ENCODE results near the gene PTOV1.
A peak's percentile ranks its signal among the peaks of the same experiment; 100 is the strongest.

Gene PTOV1

DNA sequence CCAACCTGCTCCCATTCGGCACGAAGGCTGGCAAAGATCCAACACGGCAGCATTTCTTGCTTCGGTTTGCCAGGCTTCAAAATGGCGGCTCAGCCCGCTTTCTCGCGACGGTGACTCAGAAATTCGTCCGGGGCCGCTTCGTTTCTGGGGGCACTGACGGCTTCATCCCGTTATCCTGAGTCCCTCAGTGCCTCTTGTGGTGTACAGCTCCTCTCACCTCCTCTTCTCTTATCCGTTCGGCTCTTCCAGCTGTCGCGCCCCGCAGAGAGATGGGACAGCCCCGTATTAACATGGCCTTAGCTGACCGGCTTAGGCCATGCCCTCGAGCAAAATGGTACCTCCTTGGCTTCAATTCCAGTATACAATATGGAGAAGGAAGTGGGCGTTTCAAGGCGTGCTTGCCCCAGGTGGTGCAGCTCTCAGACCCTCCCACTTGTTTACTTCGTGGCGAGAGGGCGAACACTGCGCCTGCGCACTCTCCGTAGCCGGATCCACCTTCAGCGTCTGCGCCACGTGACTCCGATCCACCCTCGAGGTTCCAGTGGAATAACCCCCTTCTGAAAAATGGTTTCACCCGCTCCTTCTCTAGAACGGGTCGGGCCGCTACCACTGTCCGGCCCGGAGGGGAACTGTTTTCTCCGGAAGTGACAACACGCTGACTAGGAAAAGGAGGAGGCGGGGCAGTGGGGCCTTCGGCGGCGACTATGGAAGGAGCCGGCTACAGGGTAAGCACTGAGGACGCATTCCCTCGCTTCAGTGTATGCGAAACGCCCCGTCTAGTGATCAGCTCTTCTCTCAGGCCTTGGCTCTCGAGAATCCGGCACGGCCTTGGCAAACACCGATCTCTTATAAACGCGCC is 26.3 kb downstream of the PTOV1 start, which contains the start of the genes AKT1S1 and TBC1D17:
TSS of gene AKT1S1 (minus strand) at position 336 of the 859 bp plus-strand sequence. CDS start 4,060 bp downstream, outside the sequence.
TSS of gene TBC1D17 (plus strand) at position 683 of the 859 bp plus-strand sequence. CDS start at position 705, 22 bp downstream.
- DNase-seq: peak; percentile 99

DNA sequence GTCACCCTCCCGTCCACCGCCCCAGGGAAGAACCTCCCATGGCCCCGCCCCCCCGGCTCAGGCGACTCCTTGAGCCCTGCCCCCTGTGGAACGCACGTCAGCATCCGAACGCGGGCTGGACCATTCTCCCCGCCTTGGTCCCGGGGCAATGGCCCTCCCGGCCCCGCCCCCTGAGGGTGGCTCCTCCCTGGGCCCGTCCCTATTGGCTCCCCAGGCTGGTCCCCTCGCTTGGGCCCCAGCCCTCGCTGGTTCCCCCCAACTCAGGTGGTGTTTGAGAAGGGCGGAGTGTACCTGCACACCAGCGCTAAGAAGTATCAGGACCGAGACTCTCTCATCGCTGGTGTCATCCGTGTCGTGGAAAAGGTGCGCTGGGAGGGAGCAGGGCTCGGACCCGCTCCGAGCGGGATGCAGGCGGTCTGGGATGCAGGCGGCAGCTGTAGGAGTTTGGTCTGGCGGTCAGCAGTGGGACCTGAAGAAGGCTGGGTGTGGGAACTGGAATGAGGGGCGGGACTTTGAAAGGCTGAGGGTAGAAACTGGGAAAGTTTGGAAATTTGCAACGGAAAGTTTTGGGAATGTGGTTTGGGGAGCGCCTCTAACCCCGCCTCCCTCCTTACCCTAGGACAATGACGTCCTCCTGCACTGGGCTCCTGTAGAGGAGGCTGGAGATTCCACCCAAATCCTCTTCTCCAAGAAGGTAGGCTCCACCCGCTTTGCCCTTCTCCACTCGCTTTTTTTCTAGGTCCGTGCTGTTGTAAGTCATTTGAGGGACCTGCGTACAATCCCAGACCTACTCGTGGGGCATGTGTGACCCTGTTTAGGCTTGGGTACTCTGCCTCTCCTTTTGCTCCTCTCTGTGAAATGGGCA is 27.2 kb downstream of the PTOV1 start:
- DNase-seq: peak; percentile 90

DNA sequence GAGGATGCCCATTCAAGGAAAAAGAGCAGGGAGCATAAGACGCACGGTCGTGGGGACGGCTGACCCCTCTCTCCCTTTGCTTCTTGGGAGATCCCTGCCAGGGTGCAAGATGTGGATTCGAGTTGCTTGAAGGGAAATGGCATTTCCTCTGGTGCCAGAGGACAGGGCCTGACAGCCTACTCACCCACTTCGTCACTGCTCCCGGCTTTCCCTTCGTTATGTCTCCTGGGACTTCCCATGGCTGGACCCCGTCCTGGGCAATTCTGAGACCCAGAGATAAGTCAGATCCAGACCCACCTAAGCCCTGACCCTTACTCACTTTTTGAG is 27.7 kb downstream of the PTOV1 start:
- DNase-seq: no peak

DNA sequence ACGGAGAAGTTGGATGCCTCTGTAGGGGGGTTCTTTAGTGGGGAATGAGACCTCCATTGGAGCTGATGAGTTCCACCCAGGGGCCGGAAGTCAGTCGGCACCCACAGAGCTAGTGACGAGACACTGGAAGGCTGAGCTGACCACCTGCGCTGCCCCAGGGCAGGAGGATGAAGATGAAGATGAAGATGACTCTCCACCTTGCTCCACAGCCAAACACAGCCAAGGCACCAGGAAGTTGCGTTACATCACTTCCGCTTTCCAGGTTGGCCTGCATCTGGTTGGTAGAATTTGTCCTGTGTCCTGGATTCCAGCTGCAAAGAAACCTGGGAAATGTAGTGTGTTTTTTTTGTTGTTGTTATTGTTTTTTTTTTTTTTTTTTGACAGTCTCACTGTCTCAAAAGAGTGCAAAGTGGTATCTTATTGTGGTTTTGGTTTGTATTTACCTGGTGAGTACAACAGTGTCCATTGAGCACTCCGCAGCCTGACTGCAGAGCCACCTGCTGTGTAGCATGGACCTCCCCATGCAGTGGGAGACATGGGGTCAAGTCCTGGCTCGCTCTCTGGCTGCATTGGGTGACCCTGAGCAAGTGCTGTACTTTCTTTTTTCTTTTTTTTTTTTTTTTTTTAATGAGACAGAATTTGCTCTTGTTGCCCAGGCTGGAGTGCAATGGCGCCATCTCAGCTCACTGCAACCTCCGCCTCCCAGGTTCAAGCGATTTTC is 28.4 kb downstream of the PTOV1 start:
- DNase-seq: no peak

DNA sequence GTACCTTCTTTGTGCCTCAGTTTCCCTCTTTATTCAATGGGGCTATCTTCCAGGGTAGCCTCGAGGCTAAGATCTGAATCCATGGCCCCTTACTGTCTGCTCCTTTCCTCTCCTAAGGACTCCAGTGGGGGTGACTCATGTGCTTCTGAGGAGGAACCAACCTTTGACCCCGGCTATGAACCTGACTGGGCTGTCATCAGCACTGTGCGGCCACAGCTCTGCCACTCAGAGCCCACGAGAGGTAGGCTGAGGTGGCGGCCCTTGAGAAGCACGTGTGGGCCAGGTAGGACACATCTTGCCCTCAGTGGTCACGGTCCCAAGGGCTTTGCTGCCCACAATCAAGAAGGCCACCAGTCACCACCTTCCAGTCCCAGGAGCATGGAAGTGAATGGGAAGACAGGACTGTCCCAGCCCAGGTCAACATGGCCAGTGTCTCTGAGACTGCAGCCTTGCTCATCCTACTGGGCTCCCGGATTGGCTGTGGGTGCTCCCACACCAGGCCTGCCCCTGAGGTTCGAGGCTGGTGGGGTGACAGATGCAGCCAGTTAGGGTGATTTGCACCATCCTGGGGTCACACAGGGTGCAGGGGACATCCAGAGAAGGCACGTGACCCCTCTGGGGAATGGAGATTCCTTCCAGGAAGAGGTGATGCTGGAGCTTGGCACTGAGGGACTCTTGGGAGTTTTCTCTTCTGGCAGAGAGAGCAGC is 29.4 kb downstream of the PTOV1 start:
- no peak for DNase-seq

DNA sequence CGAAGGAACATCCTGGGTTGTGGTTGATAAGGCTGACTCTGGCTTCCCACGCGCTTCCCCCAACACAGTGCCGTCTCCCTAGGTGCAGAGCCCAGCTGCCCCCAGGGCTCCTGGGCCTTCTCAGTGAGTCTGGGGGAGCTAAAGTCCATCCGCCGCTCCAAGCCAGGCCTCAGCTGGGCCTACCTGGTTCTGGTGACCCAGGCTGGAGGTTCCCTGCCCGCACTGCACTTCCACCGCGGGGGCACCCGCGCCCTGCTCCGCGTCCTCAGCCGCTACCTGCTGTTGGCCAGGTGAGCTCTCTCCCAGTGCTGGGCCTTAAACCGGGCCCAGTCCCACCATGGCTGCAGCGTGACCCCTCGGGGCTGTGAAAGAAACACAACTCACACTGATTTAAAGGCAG is 30.2 kb downstream of the PTOV1 start:
- DNase-seq: no peak

DNA sequence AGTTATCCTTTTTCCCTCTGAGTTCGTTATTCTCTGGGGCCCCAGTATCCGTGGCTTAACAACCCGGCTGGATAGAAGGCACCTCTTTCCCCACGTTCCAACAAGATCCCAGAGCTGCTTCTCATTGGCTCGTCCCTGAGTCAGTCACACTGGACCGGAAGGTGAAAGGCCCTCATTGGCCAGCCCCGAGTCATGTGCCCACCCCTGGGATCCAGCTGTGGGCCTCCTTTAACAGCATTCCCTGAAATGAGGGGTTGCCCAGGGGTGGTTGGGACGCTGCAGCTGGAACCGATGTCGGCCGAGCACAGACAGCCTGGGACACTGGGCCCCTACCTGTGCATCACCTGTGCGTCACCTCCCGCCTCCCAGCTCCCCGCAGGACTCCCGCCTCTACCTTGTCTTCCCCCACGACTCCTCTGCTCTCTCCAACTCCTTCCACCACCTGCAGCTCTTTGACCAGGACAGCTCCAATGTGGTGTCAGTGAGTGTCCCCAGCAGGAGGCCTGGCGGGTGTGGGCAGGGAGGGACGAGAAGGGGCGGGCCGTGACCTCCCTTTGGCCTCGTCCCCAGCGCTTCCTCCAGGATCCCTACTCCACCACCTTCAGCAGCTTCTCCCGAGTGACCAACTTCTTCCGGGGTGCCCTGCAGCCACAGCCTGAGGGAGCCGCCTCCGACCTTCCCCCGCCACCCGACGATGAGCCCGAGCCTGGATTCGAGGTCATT is 30.9 kb downstream of the PTOV1 start:
- no peak for DNase-seq

DNA sequence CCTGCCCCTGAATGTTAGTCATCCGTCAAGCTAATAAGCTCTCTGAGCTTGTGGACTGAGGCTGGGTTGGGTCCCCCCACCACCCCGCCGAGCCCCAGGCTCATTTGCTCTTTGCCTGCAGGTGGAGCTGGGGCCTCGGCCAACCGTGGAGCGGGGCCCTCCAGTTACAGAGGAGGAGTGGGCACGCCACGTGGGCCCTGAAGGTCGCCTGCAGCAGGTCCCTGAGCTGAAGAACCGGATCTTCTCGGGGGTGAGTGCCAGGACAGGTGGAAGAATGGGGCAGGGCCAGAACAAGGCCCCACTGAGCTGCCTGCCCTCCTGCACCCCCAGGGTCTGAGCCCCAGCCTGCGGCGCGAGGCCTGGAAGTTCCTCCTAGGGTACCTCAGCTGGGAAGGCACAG is 31.7 kb downstream of the PTOV1 start:
- no peak for DNase-seq

DNA sequence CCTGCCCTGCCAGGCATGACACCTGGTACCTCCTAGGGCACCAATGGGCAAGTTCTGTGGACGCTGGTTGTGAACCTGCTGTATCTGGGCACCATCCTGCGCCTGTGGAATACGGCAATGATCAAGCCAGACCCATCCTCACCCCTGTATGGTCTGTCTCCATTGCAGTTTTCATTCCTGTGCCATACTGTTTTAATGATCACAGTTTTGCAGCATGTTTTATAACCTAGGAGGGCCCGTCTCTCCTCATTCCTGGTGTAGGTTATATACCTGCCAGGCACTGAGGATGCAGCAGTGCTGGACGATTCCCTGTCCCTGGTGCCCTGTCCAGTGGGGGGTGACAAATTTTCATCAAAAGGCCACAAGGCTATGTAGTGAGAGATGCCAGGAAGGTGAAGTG is 32.1 kb downstream of the PTOV1 start:
- DNase-seq: no peak

DNA sequence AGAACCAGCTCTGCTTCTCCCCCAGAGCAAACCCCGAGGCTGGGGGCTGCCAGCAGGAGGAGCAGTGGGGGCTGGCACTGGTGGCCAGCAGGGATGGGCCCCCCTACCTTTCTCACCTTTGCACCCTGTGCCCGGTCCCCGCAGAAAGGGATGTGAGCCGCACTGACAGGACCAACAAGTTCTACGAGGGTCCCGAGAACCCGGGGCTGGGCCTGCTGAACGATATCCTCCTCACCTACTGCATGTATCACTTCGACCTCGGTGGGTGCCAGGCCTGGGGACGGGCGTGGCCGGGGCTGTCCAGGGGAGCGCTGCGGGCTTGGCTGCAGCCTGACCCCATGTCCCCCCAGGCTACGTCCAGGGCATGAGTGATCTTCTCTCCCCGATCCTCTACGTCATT is 33.1 kb downstream of the PTOV1 start:
- no peak for DNase-seq

DNA sequence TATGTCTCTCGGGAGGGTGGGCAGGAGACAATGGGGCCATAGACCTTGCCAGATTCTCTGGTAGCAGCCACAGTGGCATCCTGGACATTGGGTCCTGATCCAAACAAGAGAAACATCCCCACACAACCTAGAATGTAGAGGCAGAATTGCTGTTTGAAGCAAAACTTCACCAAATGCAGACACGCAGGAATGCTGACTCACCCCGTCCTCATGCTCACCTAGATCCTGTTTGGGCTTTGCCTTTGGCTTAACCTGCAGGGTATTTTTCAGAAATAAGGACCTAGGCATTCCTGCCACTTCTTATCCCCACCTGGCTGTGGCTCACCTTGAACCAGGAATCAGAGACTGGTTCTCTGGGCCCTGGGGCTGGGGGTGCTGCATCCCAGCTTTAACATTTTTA is 33.8 kb downstream of the PTOV1 start:
- DNase-seq: no peak

DNA sequence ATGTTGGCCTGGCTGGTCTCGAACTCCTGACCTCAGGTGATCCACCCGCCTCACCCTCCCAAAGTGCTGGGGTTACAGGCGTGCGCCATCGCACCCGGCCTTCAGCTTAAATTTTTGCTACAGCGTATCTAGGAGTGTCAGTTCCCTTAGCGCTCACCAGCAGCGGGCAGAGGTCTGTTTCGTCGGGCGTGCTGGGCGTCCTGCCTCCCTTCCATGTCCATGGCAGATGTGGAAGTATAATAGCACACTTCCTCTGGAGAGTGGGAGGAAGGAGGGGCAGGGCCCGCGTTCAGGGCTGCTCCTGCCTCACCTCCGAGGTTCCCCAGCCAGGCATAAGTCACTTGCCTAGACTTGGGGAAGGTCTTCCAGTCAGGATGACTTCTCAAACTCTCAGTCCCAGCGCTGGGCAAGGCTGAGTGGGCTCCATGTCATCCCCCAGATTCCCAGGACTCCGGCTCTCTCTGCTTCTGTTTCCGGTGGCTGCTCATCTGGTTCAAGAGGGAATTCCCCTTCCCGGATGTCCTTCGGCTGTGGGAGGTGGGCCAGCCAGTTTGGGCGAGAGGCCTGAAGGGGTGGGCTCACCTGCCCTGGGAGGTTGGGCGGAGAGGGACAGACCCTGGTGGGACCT is 36.2 kb downstream of the PTOV1 start:
- DNase-seq: no peak

DNA sequence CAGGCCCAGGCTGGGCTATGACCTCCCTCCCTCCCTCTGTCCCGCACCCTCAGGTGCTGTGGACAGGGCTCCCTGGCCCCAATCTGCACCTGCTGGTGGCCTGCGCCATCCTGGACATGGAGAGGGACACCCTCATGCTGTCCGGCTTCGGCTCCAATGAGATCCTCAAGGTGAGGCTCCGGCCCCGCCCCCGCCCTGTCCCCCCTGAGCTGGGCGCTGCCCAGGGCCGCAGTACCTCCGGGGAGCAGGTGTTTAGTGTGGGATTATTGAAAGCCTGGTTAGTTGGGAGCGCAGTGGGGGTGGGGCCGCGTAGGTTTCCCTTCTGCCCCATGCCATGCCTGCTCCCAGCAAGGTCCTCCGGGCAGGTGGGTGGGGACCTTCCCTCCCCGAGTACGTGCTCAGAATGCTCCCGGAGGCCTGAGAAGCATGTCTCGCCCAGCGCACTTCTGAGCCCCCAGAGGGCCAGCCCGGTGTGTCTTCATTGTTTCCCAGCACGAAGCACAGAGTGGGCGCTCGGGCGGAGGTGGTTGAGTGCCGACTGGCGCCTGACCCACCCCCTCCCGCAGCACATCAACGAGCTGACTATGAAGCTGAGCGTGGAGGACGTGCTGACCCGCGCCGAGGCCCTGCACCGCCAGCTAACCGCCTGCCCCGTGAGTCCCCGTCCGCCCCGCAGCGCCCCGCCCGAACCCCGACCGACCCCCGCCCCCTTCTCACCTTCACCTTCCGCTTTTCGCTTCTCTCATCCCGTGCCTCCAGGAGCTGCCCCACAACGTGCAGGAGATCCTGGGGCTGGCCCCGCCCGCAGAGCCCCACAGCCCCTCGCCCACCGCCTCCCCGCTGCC is 36.9 kb downstream of the PTOV1 start:
- DNase-seq: no peak

DNA sequence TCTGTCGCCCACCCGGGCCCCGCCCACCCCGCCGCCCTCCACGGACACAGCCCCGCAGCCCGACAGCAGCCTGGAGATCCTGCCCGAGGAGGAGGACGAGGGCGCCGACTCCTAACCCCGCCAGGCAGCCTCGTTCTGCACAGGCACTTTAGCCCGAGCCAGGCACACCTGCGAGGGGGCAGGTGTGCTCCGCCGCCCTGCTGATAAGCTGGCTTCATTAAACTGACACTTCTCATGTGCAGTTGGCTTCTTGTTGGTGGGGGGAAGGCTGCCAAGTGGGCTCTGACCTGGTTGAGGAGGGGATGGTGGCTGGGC is 37.5 kb downstream of the PTOV1 start:
- peak; percentile 55 for DNase-seq

DNA sequence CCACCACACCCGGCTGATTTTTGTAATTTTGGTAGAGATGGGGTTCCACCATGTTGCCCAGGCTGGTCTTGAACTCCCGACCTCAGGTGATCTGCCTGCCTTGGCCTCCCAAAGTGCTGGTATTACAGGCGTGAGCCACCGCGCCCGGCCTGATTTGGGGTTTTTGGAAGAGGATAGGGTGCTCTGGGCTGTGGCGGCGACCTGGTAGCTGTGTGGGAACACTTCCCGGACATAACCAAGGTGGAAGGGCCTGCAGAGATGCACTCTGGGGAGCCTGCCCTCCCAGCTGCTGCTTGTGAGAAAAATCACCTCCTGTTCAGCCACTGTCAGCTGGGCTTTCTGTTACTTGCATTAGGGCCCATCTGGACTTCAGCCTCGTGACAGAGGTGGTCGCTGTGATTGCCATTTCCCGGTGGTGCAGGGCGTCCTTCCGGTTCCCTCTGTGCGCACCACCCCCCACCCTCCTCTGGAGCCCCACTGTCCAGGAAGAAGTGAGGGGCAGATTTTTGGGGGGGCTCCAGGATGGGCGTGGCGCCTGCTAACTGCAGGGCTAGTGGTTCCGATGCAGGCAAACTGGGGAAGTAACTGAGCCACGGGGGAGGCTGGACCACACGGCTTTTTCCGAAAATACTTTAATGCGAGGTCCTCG is 38.2 kb downstream of the PTOV1 start:
- no peak for DNase-seq

DNA sequence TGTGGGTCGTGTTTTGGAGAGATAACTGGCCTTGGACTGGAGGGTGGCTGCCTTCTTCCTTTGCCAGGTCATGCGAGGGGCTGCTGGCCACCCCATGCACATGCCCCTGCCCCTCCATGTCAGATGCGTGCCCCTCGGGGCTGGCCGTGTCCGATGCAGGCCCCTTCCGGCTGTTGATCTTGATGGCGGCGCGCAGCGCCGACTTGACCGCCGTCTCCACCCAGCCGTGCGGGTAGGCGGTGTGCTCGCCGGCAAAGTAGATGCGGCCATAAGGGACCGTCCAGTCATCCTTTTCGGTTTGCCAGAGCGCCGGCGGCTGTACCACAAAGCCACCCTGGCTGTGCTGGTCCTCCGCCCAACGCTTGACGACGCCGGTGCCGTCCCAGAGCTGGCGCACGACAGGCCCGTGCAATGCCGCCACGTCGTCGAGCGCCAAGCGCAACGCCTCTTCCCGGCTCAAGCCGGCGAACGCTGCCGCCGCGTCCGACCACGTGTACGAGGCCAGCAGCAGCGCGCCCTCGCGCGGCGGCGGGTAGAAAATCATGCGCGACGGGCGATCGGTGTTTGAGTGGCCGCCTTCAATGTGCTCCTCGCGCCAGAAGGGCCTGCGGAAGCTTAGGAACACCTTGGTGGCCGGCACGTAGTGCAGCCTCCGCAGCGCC is 38.9 kb downstream of the PTOV1 start:
- no peak for DNase-seq

DNA sequence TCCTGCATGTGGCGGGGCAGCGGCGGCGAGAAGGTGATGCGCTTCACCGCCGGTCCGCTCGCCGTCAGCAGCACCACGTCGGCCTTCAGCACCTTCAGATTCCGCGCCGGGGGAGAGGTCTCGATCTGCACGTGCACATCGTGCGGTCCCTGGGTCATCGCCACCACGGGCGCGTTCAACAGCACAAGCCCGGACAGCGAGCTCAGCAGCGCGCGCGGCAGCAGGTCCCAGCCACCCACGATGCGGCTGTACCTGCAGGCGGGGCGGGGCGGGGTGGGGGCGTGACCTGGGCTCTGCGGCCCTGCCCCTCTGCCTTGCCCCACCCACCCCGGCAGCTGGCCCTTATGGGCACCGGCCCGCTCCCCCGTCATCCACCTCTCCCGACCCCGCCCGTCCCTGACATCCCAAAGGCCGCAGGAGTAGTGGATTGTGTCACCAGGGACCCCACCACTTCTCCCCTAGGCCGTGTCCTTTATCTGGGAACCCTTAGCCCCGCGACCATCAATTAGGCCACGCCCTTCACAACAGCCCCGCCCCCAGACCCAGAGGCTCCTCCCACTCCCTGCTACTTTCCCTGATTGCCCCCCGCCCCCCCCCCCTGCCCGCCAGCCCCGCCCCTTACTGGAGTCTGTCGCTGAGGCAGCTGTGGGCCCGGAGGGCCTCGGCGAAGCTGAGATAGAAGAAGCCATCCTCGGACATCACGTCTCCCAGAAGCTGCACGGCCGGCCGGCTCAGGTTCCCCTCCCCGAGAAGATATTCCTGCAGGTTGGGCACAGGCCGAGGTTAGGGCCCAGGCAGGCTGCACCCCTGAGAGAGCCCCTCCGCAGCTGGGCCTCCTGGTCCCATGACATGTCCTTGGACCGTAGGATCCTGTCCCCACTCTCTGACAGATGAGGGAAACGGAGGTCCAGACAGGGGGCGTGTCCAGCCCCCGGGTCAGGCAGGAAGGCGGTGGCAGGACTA is 39.7 kb downstream of the PTOV1 start:
- DNase-seq: no peak

DNA sequence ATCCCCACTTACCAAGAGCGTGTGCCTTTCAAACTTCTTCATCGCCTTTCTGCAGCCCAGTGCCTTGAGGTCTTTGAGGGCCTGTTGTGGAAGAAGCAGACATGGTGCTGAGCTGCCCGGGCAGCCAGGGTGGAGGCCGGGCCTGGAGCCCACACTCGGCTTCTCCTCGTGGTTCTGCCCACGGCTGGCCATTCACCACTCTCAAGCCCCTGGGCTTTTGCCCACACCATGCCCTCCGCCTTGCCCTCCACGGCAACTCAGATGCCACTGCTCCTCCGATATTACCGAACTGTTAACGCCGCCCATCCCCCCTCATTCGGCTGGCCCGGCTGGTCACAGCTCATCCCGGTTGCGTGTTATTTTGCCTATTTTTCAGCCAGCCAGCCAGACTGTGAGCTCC is 40.4 kb downstream of the PTOV1 start:
- no peak for DNase-seq

Measured in DMS79 (cell line).